Brain microvascular endothelial cell (primary cell): Measurements from ENCODE around the gene PRPF39.
"Not testable (repeated sequence)": the region's sequence is repeated elsewhere in the genome, so short reads cannot be mapped to it uniquely, and the experiment has no call there.

Source experiments
- DNase-seq: peaks from one replicate; pipeline ENCODE4 v3.0.0-alpha.2; 2020
- H3K27ac ChIP-seq: fragments of 250-450 bp; sonication (Bioruptor Pico); 2 replicates; pipeline ENCODE4 v1.5.1; 2020; ENCODE audit warnings: mild to moderate bottlenecking, moderate library complexity
- H3K27me3 ChIP-seq: fragments of 250-450 bp; sonication (Bioruptor Pico); replicated peaks from 2 replicates; pipeline ENCODE4 v1.5.1; 2020; ENCODE audit warnings: mild to moderate bottlenecking
- H3K36me3 ChIP-seq: fragments of 250-450 bp; sonication (Bioruptor Pico); replicated peaks from 2 replicates; pipeline ENCODE4 v1.5.1; 2020; ENCODE audit warnings: mild to moderate bottlenecking
- H3K4me3 ChIP-seq: 2 replicates; pipeline ENCODE4 v1.5.1; 2011; ENCODE audit warnings: low read depth, mild to moderate bottlenecking, control low read depth, low read length, moderate library complexity
- CTCF ChIP-seq: IDR thresholded peaks from 2 replicates; pipeline ENCODE4 v1.5.1; 2011; ENCODE audit warnings: low read depth, mild to moderate bottlenecking, moderate library complexity, low read length, control low read depth, inconsistent platforms; ENCODE audit errors: missing control alignments
- in situ Hi-C: cut with HindIII; loops from 2 replicates; pipeline ENCODE4 v1.10.0; 2017; ENCODE audit warnings: low sequenced_read_pairs, low pct_ligation_motif_present

PRPF39 gene

GRCh38 chr14:45070215-45070614 is 13.7 kb upstream of the PRPF39 start:
- in situ Hi-C loops, result no loop called here
- H3K27ac ChIP-seq, result no peak overlapping the region
- no peaks in the 10 kb centered on the region for H3K27me3 ChIP-seq
- no peaks in the 10 kb centered on the region for H3K36me3 ChIP-seq
- TF ChIP-seq CTCF, result no peak
- H3K4me3 ChIP-seq, result no peak overlapping the region
- no peak for DNase-seq

GRCh38 chr14:45072126-45072525 is 11.8 kb upstream of the PRPF39 start:
- Histone ChIP-seq H3K27ac (no peak overlapping the region), H3K4me3 (no peak overlapping the region), H3K27me3 (no peaks in the 10 kb centered on the region), H3K36me3 (no peaks in the 10 kb centered on the region)
- no peak for TF ChIP-seq CTCF
- in situ Hi-C loops, result no loop called here
- no peak for DNase-seq

DNA sequence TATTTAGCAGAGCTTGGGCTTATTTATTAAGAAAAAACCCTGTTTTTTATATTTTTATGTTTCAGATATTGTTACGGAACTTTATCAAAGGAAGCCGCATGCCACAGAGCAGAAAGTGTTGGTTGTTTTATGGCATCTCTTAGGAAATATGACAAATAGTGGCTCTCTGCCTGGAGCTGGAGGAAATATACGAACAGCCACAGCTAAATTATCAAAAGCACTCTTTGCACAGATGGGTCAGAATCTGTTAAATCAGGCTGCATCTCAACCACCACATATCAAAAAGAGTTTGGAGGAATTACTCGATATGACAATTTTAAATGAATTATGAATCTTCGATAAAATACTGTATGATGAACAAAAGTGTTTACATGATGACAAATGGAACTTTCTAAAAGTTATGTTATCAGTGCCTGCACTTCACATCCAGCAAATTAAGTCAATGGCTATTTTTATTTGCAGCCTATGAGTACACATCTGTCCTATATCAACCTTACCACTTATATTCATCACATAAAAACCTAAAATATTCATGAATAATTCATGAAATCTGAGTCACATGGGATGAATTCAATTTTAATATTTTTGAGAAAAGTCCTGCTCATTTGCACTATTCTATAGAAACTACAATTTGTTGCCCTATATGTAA is 10.6 kb upstream of the PRPF39 start:
- H3K27ac ChIP-seq, result no peak overlapping the region
- in situ Hi-C loops, result no loop called here
- DNase-seq, result no peak
- no peaks in the 10 kb centered on the region for H3K27me3 ChIP-seq
- no peak overlapping the region for H3K4me3 ChIP-seq
- no peaks in the 10 kb centered on the region for H3K36me3 ChIP-seq
- TF ChIP-seq CTCF, result no peak

- no peak overlapping the region for H3K27ac ChIP-seq
- no peaks in the 10 kb centered on the region for H3K36me3 ChIP-seq
- H3K4me3 ChIP-seq, result no peak overlapping the region
- TF ChIP-seq CTCF, result no peak
- no peaks in the 10 kb centered on the region for H3K27me3 ChIP-seq
- no peak for DNase-seq
- in situ Hi-C loops, result no loop called here
These were observed 5.6 kb upstream of the PRPF39 start for GRCh38 chr14:45078323-45078722.

DNA sequence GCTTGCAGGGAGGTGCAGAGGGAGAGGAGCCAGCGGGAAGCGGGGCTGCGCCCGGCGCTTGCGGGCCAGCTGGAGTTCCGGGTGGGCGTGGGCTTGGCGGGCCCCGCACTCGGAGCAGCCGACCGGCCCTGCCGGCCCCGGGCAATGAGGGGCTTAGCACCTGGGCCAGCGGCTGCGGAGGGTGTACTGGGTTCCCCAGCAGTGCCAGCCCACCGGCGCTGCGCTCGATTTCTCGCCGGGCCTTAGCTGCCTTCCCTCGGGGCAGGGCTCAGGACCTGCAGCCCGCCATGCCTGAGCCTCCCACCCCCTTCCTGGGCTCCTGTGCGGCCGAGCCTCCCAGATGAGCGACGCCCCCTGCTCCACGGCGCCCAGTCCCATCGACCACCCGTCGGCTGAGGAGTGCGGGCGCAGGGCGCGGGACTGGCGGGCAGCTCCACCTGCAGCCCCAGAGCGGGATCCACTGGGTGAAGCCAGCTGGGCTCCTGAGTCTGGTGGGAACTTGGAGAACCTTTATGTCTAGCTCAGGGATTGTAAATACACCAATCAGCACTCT is 3.4 kb upstream of the PRPF39 start:
- H3K36me3 ChIP-seq, DNase-seq, in situ Hi-C loops, H3K4me3 ChIP-seq, H3K27ac ChIP-seq, H3K27me3 ChIP-seq: not testable (repeated sequence)

GRCh38 chr14:45081096-45081495 is 2.8 kb upstream of the PRPF39 start:
- H3K27ac ChIP-seq, H3K4me3 ChIP-seq, H3K36me3 ChIP-seq, DNase-seq, H3K27me3 ChIP-seq, in situ Hi-C loops: not testable (repeated sequence)

- in situ Hi-C loops, result no loop called here
- H3K27ac ChIP-seq, result no peak overlapping the region
- no peaks in the 10 kb centered on the region for H3K27me3 ChIP-seq
- DNase-seq, result no peak
- no peaks in the 10 kb centered on the region for H3K36me3 ChIP-seq
- H3K4me3 ChIP-seq, result no peak overlapping the region
- no peak for TF ChIP-seq CTCF
These were observed 1.5 kb upstream of the PRPF39 start for GRCh38 chr14:45082420-45082819.
